GM12878 (cell line): ENCODE data around the gene SNX8. TPM values are rescaled to one million over a fixed set of nuclear protein-coding genes. Genes with fewer than 3 reads are reported as not detected.

Source experiments
- ATAC-seq: fragments of 200-7000 bp; cut with Tn5 transposase; 3 replicates; pipeline ENCODE4 v1.9.1; 2020; ENCODE audit warnings: mild to moderate bottlenecking, moderate library complexity
- BruUV-seq: library from RNA; stranded (reverse); fragments of 400-500 nt; replicated peaks from 2 replicates; lab custom pipeline; 2021; lab: Mats Ljungman, UMichigan
- CTCF ChIA-PET: fragments of 300-600 bp; sonication (Branson Sonifier 250); formaldehyde crosslinking; extraction: SDS; loops from one replicate; lab custom pipeline; 2021; ENCODE audit warnings: inconsistent platforms; lab: Yijun Ruan, JAX
- POLR2A ChIA-PET: fragments of 350-600 bp; formaldehyde crosslinking; extraction: SDS; loops from one replicate; lab custom pipeline; 2021; ENCODE audit warnings: inconsistent platforms; lab: Charles Lee
- RAD21 ChIA-PET: fragments of 300-600 bp; sonication (Branson Sonifier 250); formaldehyde crosslinking; loops from one replicate; lab custom pipeline; 2023; ENCODE audit warnings: antibody characterized with exemption; ENCODE audit not compliant: unreplicated experiment; lab: Charles Lee
- SMC1A ChIA-PET: fragments of 300-600 bp; sonication (Branson Sonifier 250); formaldehyde crosslinking; loops from one replicate; lab custom pipeline; 2023; ENCODE audit not compliant: unreplicated experiment, uncharacterized antibody; lab: Charles Lee
- DNase-seq: peaks from one replicate; pipeline ENCODE4 v3.0.0-alpha.2; 2011; ENCODE audit warnings: low read depth, low spot score
- FAIRE-seq: peaks from 3 replicates; lab custom pipeline; 2011; peaks lifted over from hg19 to GRCh38; lab: Jason Lieb, UNC
- H2AFZ ChIP-seq: 2 replicates; pipeline ENCODE4 v1.6.0; 2011; ENCODE audit warnings: low read depth, low read length, control low read depth; ENCODE audit not compliant: control insufficient read depth
- H3K27ac ChIP-seq: 2 replicates; pipeline ENCODE4 v1.5.1; 2011; ENCODE audit warnings: control low read depth; ENCODE audit not compliant: control insufficient read depth, insufficient read depth
- H3K27me3 ChIP-seq, 2 experiments: replicated peaks in 1 of 2; 2 replicates each; pipeline versions ENCODE4 v1.6.0 to v1.6.1; 2011; ENCODE audit warnings: low read length in 1 of 2; ENCODE audit not compliant: control insufficient read depth in 2 of 2, insufficient read depth in 2 of 2
- H3K36me3 ChIP-seq, 2 experiments: 2 replicates each; pipeline ENCODE4 v1.5.1; 2011; ENCODE audit warnings: low read length in 1 of 2; ENCODE audit not compliant: control insufficient read depth in 2 of 2, insufficient read depth in 2 of 2
- H3K4me1 ChIP-seq: 2 replicates; pipeline ENCODE4 v1.6.1; 2011; ENCODE audit warnings: mild to moderate bottlenecking, low read length, moderate library complexity, mixed read lengths; ENCODE audit not compliant: control insufficient read depth, insufficient read depth
- H3K4me2 ChIP-seq: 2 replicates; pipeline ENCODE4 v1.6.0; 2011; ENCODE audit warnings: control low read depth; ENCODE audit not compliant: control insufficient read depth, insufficient read depth
- H3K4me3 ChIP-seq: fragments of 200-600 bp; sonication (generic); 2 replicates; pipeline ENCODE4 v1.5.1; 2016
- H3K79me2 ChIP-seq: 2 replicates; pipeline ENCODE4 v1.6.0; 2011; ENCODE audit warnings: low read length; ENCODE audit not compliant: control insufficient read depth, insufficient read depth
- H3K9ac ChIP-seq: 2 replicates; pipeline ENCODE4 v1.8.0; 2011; ENCODE audit warnings: low read length, control low read depth, mixed read lengths; ENCODE audit not compliant: control insufficient read depth, insufficient read depth
- H3K9me3 ChIP-seq: replicated peaks from 3 replicates; pipeline ENCODE4 v1.5.1; 2011; ENCODE audit warnings: mild to moderate bottlenecking, low read length; ENCODE audit not compliant: control insufficient read depth, insufficient read depth
- H4K20me1 ChIP-seq: 2 replicates; pipeline ENCODE4 v1.6.0; 2011; ENCODE audit not compliant: control insufficient read depth, insufficient read depth
- IKZF1 ChIP-seq: fragments of 450-650 bp; conservative IDR thresholded peaks from 2 replicates; pipeline ENCODE4 v1.6.1; 2017; ENCODE audit warnings: antibody characterized with exemption, mild to moderate bottlenecking
- POLR2A ChIP-seq: IDR thresholded peaks from 2 replicates; pipeline ENCODE4 v1.6.1; 2011; ENCODE audit warnings: low read depth, mild to moderate bottlenecking, low read length
- SUZ12 ChIP-seq: fragments of 200-600 bp; sonication (generic); IDR thresholded peaks from one replicate; pipeline ENCODE4 v1.6.1; 2018; ENCODE audit warnings: antibody characterized with exemption, mild to moderate bottlenecking; ENCODE audit not compliant: unreplicated experiment
- TAF1 ChIP-seq: IDR thresholded peaks from 2 replicates; pipeline ENCODE4 v1.6.1; 2011; ENCODE audit warnings: mild to moderate bottlenecking, low read depth, low read length, borderline replicate concordance
- TCF12 ChIP-seq: IDR thresholded peaks from 2 replicates; pipeline ENCODE4 v1.6.1; 2011; ENCODE audit warnings: low read depth, mild to moderate bottlenecking, low read length
- WGBS: methylation state at CpG from one replicate; pipeline ENCODE4 v1.1.6; 2016; ENCODE audit warnings: low lambda C conversion rate; ENCODE audit not compliant: insufficient replicate concordance, insufficient coverage; ENCODE audit errors: missing lambda C conversion rate; 5-methylcytosine and 5-hydroxymethylcytosine counted together
- in situ Hi-C: fragments of 300-500 bp; cut with MboI; formaldehyde crosslinking; loops from 9 replicates; pipeline ENCODE4 v1.14.3; 2018; ENCODE audit warnings: mixed read lengths
- intact Hi-C: fragments of 100-400 bp; cut with micrococcal nuclease; formaldehyde crosslinking; loops from one replicate; pipeline ENCODE4 v1.14.2; 2022; ENCODE audit not compliant: unreplicated experiment
- polyA plus RNA-seq, 11 experiments: library from polyadenylated mRNA; depleted of rRNA in 4 of 11; unstranded in 6 of 11; stranded (reverse) in 5 of 11; fragments of >200 nt; fragmentation: Nextera tagmentation in 4 of 11; fragmentation: Illumina TruSeq in 1 of 11; extraction: Ambion mirVana in 4 of 11; extraction: Trizol in 1 of 11; gene quantifications; 1 replicate in 1 of 11; 2 replicates in 10 of 11; pipeline versions ENCODE4 v1.2.1 to v1.2.3, GENCODE V29; 2011 to 2016; ENCODE audit warnings: inconsistent platforms in 2 of 11, missing spikeins in 2 of 11, low read depth in 1 of 11
- total RNA-seq, 4 experiments: library from RNA; depleted of rRNA in 3 of 4; stranded (reverse); fragments of >200 nt in 3 of 4; fragmentation: Illumina TruSeq in 1 of 4; extraction: Trizol in 1 of 4; gene quantifications; 2 replicates each; pipeline versions ENCODE4 v1.2.1 to v1.2.3, GENCODE V29; 2013 to 2021

The SNX8 gene
- total and polyA plus RNA-seq, 10 of the 15 experiments (the other 5 are each of a cell fraction or from before 2014, with no cell fraction given): 6.4 to 210 (median 97.6) TPM

- FAIRE-seq: no peak
- in situ Hi-C loops (no loop called here), intact Hi-C loops (no loop called here)
- no peaks in the 10 kb centered on the region for H3K79me2 ChIP-seq
- H3K9ac ChIP-seq: no peak overlapping the region
- no peak overlapping the region for H3K4me3 ChIP-seq
- WGBS: 80% methylated on average over 8 of the region's 9 CpGs
- H3K27ac ChIP-seq: no peak overlapping the region
- no peak overlapping the region for H2AFZ ChIP-seq
- H3K4me1 ChIP-seq: no peaks in the 10 kb centered on the region
- ChIA-PET RAD21 (no interaction called here), SMC1A (no interaction called here), CTCF (no interaction called here), POLR2A (no interaction called here)
- no peak for TF ChIP-seq SUZ12
- H3K9me3 ChIP-seq: no peaks in the 10 kb centered on the region
- no TSS peak for BruUV-seq
- no peaks in the 10 kb centered on the region for H3K27me3 ChIP-seq
- ATAC-seq: no peak
- peaks cover 7 to 37% of the 10 kb centered on the region in 2 experiments; a peak in 3 of 4 replicates for H3K36me3 ChIP-seq
- H4K20me1 ChIP-seq: no peaks in the 10 kb centered on the region
- DNase-seq: no peak
- no peak overlapping the region for H3K4me2 ChIP-seq
Measured at GRCh38 chr7:2272031-2272430, 42.2 kb downstream of the SNX8 start.

DNA sequence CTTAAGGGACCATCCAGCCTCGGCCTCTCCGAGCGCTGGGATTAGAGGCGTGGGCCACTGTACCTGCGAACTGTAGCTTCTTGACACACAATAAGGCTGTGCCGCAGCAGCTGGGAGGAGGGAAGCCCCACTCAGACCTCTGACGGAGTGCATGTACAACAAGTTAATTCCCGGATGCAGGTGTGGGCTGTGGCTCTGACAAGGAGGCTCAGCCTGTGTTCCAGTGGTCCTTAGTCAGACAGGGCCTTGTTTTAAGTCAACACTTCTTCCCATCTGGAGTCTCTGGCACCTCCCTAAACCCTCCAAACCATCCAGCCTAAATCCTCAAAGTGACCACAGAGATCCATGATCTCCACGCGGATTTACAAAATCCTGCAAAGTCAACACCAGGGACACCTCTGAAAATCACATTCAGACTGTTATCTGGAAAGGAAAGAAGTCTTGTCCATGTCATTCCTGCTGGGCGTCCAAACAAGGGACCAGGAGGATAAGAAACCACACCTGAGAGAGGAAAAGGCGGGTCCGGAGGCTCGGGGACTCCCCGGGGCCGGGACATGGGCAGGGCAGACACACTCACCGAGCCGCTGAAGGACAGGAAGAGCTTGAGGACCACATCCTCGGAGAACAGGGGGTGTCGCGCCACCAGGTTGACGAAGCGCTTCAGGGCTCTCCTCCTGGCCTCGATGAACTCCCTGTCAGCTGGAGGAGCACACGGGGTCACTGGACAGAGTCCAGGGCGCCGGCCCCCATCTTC, 42.8 kb downstream of the SNX8 start:
- SMC1A ChIA-PET: no interaction called here
- Histone ChIP-seq H3K9me3 (no peaks in the 10 kb centered on the region), H3K27me3 (no peaks in the 10 kb centered on the region), H4K20me1 (no peaks in the 10 kb centered on the region), H3K9ac (no peak overlapping the region), H3K79me2 (no peaks in the 10 kb centered on the region), H2AFZ (no peak overlapping the region), H3K36me3 (peaks cover 7 to 33% of the 10 kb centered on the region in 2 experiments; a peak in 3 of 4 replicates), H3K4me1 (no peaks in the 10 kb centered on the region), H3K4me3 (no peak overlapping the region), H3K4me2 (no peak overlapping the region), H3K27ac (no peak overlapping the region)
- intact Hi-C loops: no loop called here
- no peak for FAIRE-seq
- POLR2A ChIA-PET: no interaction called here
- DNase-seq: no peak
- no peak for TF ChIP-seq IKZF1
- TF ChIP-seq TCF12: no peak
- no peak for TF ChIP-seq TAF1
- TF ChIP-seq POLR2A: 0 out of 2 replicates have a peak, but pooled peaks have one; percentile 29
- in situ Hi-C loops: no loop called here
- WGBS: 95% methylated on average over 25 of the region's 27 CpGs
- CTCF ChIA-PET: no interaction called here
- BruUV-seq: TSS peak; percentile 42
- RAD21 ChIA-PET: no interaction called here
- no peak for ATAC-seq
